Measurements from ENCODE around the gene LUC7L3. TPM values are rescaled to one million over a fixed set of nuclear protein-coding genes. Genes with fewer than 3 reads are reported as not detected.

LUC7L3 gene
- total RNA-seq, 2 donors from 2014 or later = 129 to 155 TPM

- H3K4me3 Mint-ChIP-seq = no peak overlapping the region
- no peak for DNase-seq
- H3K4me1 Mint-ChIP-seq = peaks cover 10% of the 10 kb centered on the region
- no peaks in the 10 kb centered on the region for H3K9me3 ChIP-seq (ENCODE audit: control insufficient read depth, low read length, poor library complexity, severe bottlenecking)
- H3K27ac Mint-ChIP-seq = no peak overlapping the region
- no peaks in the 10 kb centered on the region for H3K27me3 Mint-ChIP-seq
- no peaks in the 10 kb centered on the region for H3K36me3 Mint-ChIP-seq (ENCODE audit: low read depth)
- no peak for ATAC-seq
These were observed 29.2 kb upstream of the LUC7L3 start for GRCh38 chr17:50689956-50690886.

- H3K27ac Mint-ChIP-seq = peak overlapping the region; percentile 9
- no peak for ATAC-seq
- H3K4me1 Mint-ChIP-seq = peaks cover 10% of the 10 kb centered on the region
- peaks cover 3% of the 10 kb centered on the region for H3K36me3 Mint-ChIP-seq (ENCODE audit: low read depth)
- H3K27me3 Mint-ChIP-seq = no peaks in the 10 kb centered on the region
- DNase-seq = no peak
- H3K4me3 Mint-ChIP-seq = no peak overlapping the region
- no peaks in the 10 kb centered on the region for H3K9me3 ChIP-seq (ENCODE audit: control insufficient read depth, low read length, poor library complexity, severe bottlenecking)
These were observed 28.4 kb upstream of the LUC7L3 start for GRCh38 chr17:50690887-50691549.

- DNase-seq = no peak
- Mint-ChIP-seq H3K4me3 (no peak overlapping the region), H3K27ac (peak overlapping the region; percentile 9), H3K36me3 (ENCODE audit: low read depth) (peaks cover 3% of the 10 kb centered on the region), H3K27me3 (no peaks in the 10 kb centered on the region), H3K4me1 (peaks cover 10% of the 10 kb centered on the region)
- no peaks in the 10 kb centered on the region for H3K9me3 ChIP-seq (ENCODE audit: control insufficient read depth, low read length, poor library complexity, severe bottlenecking)
- ATAC-seq = no peak
These were observed 27.6 kb upstream of the LUC7L3 start for GRCh38 chr17:50691550-50692447.

GRCh38 chr17:50692448-50693035 is 26.9 kb upstream of the LUC7L3 start:
- peaks cover 3% of the 10 kb centered on the region for H3K36me3 Mint-ChIP-seq (ENCODE audit: low read depth)
- peaks cover 15% of the 10 kb centered on the region for H3K4me1 Mint-ChIP-seq
- no peaks in the 10 kb centered on the region for H3K9me3 ChIP-seq (ENCODE audit: control insufficient read depth, low read length, poor library complexity, severe bottlenecking)
- H3K4me3 Mint-ChIP-seq = no peak overlapping the region
- H3K27ac Mint-ChIP-seq = peak overlapping the region; percentile 21
- ATAC-seq (no peak), DNase-seq (no peak)
- H3K27me3 Mint-ChIP-seq = no peaks in the 10 kb centered on the region

- Mint-ChIP-seq H3K27me3 (no peaks in the 10 kb centered on the region), H3K36me3 (ENCODE audit: low read depth) (peaks cover 3% of the 10 kb centered on the region), H3K4me3 (no peak overlapping the region), H3K4me1 (peaks cover 15% of the 10 kb centered on the region), H3K27ac (peak overlapping the region; percentile 21)
- ATAC-seq (no peak), DNase-seq (no peak)
- no peaks in the 10 kb centered on the region for H3K9me3 ChIP-seq (ENCODE audit: control insufficient read depth, low read length, poor library complexity, severe bottlenecking)
These were observed 26.2 kb upstream of the LUC7L3 start for GRCh38 chr17:50693036-50693682.

GRCh38 chr17:50696365-50696879 is 23.0 kb upstream of the LUC7L3 start:
- H3K36me3 Mint-ChIP-seq (ENCODE audit: low read depth) = peaks cover 10% of the 10 kb centered on the region
- no peak for ATAC-seq

GRCh38 chr17:50697062-50697461 is 22.3 kb upstream of the LUC7L3 start:
- H3K9me3 ChIP-seq (ENCODE audit: control insufficient read depth, low read length, poor library complexity, severe bottlenecking) = no peaks in the 10 kb centered on the region
- ATAC-seq (no peak), DNase-seq (no peak)
- H3K4me1 Mint-ChIP-seq = peaks cover 23% of the 10 kb centered on the region
- H3K4me3 Mint-ChIP-seq = no peak overlapping the region
- H3K27ac Mint-ChIP-seq = no peak overlapping the region
- no peaks in the 10 kb centered on the region for H3K27me3 Mint-ChIP-seq
- H3K36me3 Mint-ChIP-seq (ENCODE audit: low read depth) = peaks cover 10% of the 10 kb centered on the region

More at GRCh38 chr17:50696365-50696879, 23.0 kb upstream of the LUC7L3 start:
- H3K27ac Mint-ChIP-seq = peak overlapping the region; percentile 47
- no peak for DNase-seq
- no peaks in the 10 kb centered on the region for H3K9me3 ChIP-seq (ENCODE audit: control insufficient read depth, low read length, poor library complexity, severe bottlenecking)
- H3K4me1 Mint-ChIP-seq = peaks cover 19% of the 10 kb centered on the region
- no peak overlapping the region for H3K4me3 Mint-ChIP-seq
- no peaks in the 10 kb centered on the region for H3K27me3 Mint-ChIP-seq

GRCh38 chr17:50697663-50698272 is 21.6 kb upstream of the LUC7L3 start:
- Mint-ChIP-seq H3K36me3 (ENCODE audit: low read depth) (peaks cover 10% of the 10 kb centered on the region), H3K27ac (no peak overlapping the region), H3K27me3 (no peaks in the 10 kb centered on the region), H3K4me3 (no peak overlapping the region), H3K4me1 (peaks cover 22% of the 10 kb centered on the region)
- no peaks in the 10 kb centered on the region for H3K9me3 ChIP-seq (ENCODE audit: control insufficient read depth, low read length, poor library complexity, severe bottlenecking)
- DNase-seq = no peak
- ATAC-seq = no peak

GRCh38 chr17:50699410-50699809 is 20.0 kb upstream of the LUC7L3 start:
- Mint-ChIP-seq H3K27ac (peak overlapping the region; percentile 81), H3K27me3 (no peaks in the 10 kb centered on the region), H3K36me3 (ENCODE audit: low read depth) (peaks cover 14% of the 10 kb centered on the region), H3K4me3 (no peak overlapping the region), H3K4me1 (peaks cover 30% of the 10 kb centered on the region)
- no peaks in the 10 kb centered on the region for H3K9me3 ChIP-seq (ENCODE audit: control insufficient read depth, low read length, poor library complexity, severe bottlenecking)
- no peak for ATAC-seq
- no peak for DNase-seq

- peak overlapping the region; percentile 61 for H3K4me3 Mint-ChIP-seq
- DNase-seq = no peak
- peak overlapping the region; percentile 87 for H3K27ac Mint-ChIP-seq
- no peaks in the 10 kb centered on the region for H3K9me3 ChIP-seq (ENCODE audit: control insufficient read depth, low read length, poor library complexity, severe bottlenecking)
- no peaks in the 10 kb centered on the region for H3K27me3 Mint-ChIP-seq
- peaks cover 11% of the 10 kb centered on the region for H3K36me3 Mint-ChIP-seq (ENCODE audit: low read depth)
- ATAC-seq = no peak
- peaks cover 32% of the 10 kb centered on the region for H3K4me1 Mint-ChIP-seq
These were observed 16.2 kb upstream of the LUC7L3 start for GRCh38 chr17:50703162-50703561.

- peak within 1 kb of the TSS; percentile 94 for H3K4me3 Mint-ChIP-seq
- no peaks in the 10 kb centered on the region for H3K9me3 ChIP-seq (ENCODE audit: control insufficient read depth, low read length, poor library complexity, severe bottlenecking)
- no peaks in the 10 kb centered on the region for H3K27me3 Mint-ChIP-seq
- peak within 1 kb of the TSS; percentile 98 for H3K27ac Mint-ChIP-seq
- ATAC-seq = peak; percentile 87
- peaks cover 30% of the 10 kb centered on the region for H3K4me1 Mint-ChIP-seq
- H3K36me3 Mint-ChIP-seq (ENCODE audit: low read depth) = peaks cover 3% of the 10 kb centered on the region
- DNase-seq = peak; percentile 72 to 91 (median 84)
These were observed 11.9 kb upstream of the LUC7L3 start, which contains the start of gene ANKRD40 for GRCh38 chr17:50707289-50708049. ANKRD40 (minus strand) TSS chr17:50707914; CDS start chr17:50707654, 260 bp downstream.

Measured in T-helper 17 cell (primary cell).